HG03280 (cell line): ENCODE measurements around the gene RNF157.
"Not testable (repeated sequence)": the region's sequence is repeated elsewhere in the genome, so short reads cannot be mapped to it uniquely, and the experiment has no call there.

Source experiments
- ATAC-seq: cut with Tn5 transposase; IDR thresholded peaks from one replicate; pipeline ENCODE4 v1.9.1; 2021; ENCODE audit warnings: mild to moderate bottlenecking, moderate library complexity; ENCODE audit not compliant: unreplicated experiment

The RNF157 gene

GRCh38 chr17:76236603-76237002 is 3.7 kb downstream of the RNF157 start:
- ATAC-seq, result no peak

- ATAC-seq, result no peak
These were observed 4.4 kb downstream of the RNF157 start for GRCh38 chr17:76235883-76236282.

- ATAC-seq, result no peak
These were observed 6.0 kb downstream of the RNF157 start for GRCh38 chr17:76234354-76234679.

GRCh38 chr17:76233588-76234353 is 6.5 kb downstream of the RNF157 start:
- no peak for ATAC-seq

DNA sequence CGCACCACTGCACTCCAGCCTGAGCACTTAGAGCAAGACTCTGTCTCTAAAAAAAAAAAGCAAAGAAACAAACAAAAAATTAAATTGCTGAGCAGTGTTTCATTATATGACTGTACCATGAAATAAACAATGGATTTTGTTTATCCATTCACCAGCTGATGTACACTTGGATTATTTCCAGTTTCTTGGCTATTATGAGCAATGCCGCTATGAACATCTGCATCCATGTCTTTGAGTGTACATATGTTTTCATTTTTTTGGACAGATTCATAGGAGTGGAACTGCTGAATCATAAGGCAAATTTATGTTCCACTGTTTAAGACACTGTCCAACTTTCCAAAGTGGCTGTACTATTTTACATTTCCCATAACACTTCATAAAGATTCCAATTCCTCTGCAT is 8.0 kb downstream of the RNF157 start:
- no peak for ATAC-seq

GRCh38 chr17:76226749-76227148 is 13.5 kb downstream of the RNF157 start:
- not testable (repeated sequence) for ATAC-seq

- not testable (repeated sequence) for ATAC-seq
These were observed 14.8 kb downstream of the RNF157 start for GRCh38 chr17:76225373-76226086.

DNA sequence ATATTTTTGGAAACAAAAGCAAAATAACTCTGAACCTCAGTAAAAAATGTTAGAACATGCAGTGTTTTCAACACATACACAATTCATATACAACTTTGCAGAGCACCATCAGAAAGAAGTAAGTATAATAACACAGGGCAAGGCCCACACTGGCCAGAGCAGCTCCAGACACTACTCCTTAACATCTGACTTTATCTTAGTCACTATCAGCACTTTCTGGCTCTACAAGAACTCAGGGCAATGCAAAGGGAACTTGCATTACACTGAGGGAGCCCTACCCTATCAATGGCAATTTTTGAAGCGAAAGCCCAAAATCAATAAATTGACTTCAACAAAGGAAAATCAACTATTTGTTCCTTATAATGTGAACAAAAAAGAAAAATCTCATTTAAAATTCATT is 16.5 kb downstream of the RNF157 start:
- no peak for ATAC-seq

- ATAC-seq, result no peak
These were observed 20.5 kb downstream of the RNF157 start for GRCh38 chr17:76219670-76220383.

GRCh38 chr17:76217081-76217480 is 23.2 kb downstream of the RNF157 start:
- no peak for ATAC-seq

DNA sequence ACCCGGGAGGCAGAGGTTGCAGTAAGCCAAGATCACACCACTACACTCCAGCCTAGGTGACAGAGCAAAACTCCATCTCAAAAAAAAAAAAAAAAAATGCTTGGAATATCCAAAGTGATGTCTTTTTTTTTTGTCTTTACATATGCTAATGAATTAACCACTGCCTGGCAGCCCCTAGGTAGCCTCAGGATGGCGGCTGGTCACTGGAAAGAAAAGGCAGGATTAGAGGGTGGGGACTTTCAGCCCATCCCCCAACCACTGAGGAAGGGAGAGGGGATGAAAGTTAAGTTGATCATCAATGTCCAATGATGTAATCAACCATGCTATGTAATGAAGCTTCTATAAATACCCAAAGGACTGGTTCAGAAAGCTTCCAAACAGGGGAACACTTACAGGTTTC is 26.8 kb downstream of the RNF157 start:
- no peak for ATAC-seq

DNA sequence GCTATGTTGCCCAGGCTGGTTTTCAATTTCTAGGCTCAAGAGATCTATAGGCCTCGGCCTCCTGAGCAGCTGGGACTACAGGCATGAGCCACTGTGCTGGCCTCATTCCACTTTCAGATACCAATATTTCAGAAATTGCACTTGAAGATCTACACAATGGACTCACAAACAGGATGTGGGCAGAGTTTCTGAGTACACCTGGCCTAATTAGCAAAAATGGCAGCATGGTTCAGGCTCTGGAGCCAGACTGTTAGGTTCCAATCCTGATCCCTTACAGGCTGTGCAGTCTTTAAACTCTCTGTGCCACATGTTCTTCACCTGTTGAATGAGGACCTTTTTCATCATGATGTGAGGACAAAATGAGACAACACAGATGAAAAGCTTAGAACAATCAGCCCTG is 32.2 kb downstream of the RNF157 start:
- ATAC-seq, result no peak

DNA sequence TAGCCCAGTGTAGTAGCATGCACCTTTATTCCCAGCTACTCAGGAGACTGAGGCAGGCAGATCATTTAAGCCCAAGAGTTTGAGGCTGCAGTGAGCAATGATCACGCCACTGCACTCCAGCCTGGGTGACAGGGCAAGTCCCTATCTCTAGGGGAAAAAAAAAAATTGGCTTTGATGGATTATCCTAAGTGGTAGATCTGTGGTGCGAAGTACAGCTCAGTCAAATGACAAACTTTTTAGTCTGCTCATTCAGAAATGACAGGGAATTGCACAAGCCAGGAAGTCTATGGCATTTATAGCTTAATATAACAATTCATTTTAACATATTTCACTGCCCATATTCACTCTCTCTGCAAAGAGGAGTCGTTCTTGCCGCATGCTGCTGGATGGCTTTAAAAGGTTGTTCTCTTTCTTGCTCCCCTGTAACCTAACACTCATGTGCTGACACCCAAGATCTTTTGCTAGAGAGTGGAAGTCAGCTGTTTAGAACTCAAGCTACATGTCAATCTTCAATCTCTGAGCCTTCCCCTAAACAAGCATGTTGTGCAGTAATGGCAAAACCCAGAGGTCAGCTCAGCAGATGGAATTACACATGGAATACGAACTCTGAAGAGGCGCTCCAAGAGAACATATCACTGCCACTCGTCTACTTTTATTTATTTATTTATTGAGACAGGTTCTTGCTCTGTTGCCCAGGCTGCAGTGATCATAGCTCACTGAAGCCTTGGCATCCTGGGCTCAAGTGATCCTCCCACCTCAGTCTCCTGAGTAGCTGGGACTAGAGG is 32.8 kb downstream of the RNF157 start:
- no peak for ATAC-seq

- not testable (repeated sequence) for ATAC-seq
These were observed 34.6 kb downstream of the RNF157 start for GRCh38 chr17:76205542-76206144.

DNA sequence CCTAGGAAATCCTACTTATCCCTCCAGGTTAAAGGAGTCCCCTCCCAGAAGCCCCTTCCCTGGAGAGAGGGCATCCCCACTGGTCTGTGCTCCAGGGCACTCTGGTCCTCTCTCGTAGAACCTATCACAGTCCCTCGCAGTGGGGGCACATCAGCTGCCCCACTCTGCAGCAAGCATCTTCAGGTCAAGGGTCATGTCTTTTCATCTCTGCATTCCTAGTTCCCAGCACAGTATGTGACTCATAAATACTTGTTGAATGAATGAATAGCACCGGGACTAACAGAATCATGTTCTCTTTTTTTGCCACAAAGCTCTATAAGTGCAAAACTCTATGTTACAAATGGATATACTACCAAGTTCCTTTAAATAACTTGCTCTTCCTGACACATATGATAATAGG is 36.0 kb downstream of the RNF157 start:
- ATAC-seq, result no peak

GRCh38 chr17:76200354-76200753 is 39.9 kb downstream of the RNF157 start:
- no peak for ATAC-seq

DNA sequence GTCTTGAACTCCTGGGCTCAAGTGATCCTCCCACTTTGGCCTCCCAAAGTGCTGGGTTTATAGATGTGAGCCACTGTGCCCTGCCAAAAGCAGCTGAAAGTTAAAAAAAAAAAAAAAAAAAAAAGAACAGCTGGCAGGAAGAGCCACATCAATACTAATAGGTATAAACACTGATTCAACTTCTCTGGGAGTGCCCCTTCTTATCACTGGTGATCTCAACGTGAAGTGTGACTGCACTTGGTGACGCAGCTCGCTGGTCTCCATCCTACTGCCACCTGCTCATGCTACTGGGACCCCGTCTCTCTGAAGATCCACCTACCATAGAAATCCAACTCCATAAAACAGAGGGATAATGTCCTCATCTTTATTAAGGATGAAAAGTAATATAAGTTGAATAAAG is 40.8 kb downstream of the RNF157 start:
- no peak for ATAC-seq

GRCh38 chr17:76198702-76199101 is 41.6 kb downstream of the RNF157 start:
- no peak for ATAC-seq

- no peak for ATAC-seq
These were observed 42.4 kb downstream of the RNF157 start for GRCh38 chr17:76197911-76198310.

DNA sequence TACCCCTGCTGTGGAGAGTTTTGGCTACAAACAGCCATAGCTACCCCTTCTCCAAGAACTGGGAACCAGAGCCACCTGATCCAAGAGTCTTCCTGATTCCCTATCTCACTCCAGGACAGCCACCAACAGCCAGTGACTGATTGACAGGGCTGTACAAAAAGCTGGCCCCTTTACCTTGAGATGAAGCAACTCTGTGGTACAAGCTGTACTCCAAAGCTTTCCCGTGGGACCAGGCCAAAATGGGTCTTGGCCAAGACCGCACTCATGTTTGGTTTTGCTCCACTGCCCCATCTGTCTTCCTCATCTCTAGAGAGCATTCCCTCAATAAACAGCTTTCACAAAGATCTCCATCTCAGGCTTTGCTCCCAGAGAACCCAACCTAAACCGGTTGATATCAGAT is 43.6 kb downstream of the RNF157 start:
- ATAC-seq, result no peak
